IMR-90 (cell line): ENCODE data around the gene EPHA6. TPM values are rescaled to one million over a fixed set of nuclear protein-coding genes. Genes with fewer than 3 reads are reported as not detected.

ENCODE experiments used
- ATAC-seq: fragments of 200-7000 bp; cut with Tn5 transposase; 2 replicates; pipeline ENCODE4 v1.9.1; 2020; ENCODE audit warnings: low read depth, mild to moderate bottlenecking, moderate library complexity
- BruUV-seq: library from RNA; stranded (reverse); fragments of 400-500 nt; replicated peaks from 2 replicates; lab custom pipeline; 2021; lab: Mats Ljungman, UMichigan
- CTCF ChIA-PET: fragments of 300-600 bp; formaldehyde crosslinking; extraction: SDS; loops from one replicate; lab custom pipeline; 2021; ENCODE audit warnings: antibody characterized with exemption; lab: Yijun Ruan, JAX
- POLR2A ChIA-PET: fragments of 300-600 bp; sonication (Branson Sonifier 250); formaldehyde crosslinking; loops from one replicate; lab custom pipeline; 2022; ENCODE audit warnings: antibody characterized with exemption; ENCODE audit not compliant: unreplicated experiment; lab: Charles Lee
- DNase-seq: peaks from one replicate; pipeline ENCODE4 v3.0.0; 2013
- H2AFZ ChIP-seq: replicated peaks from 2 replicates; pipeline ENCODE3; 2013; ENCODE audit warnings: low read length, mild to moderate bottlenecking; ENCODE audit not compliant: poor library complexity
- H2AK5ac ChIP-seq: 2 replicates; pipeline ENCODE4 v1.6.1; 2013; ENCODE audit warnings: low read depth, low read length, inconsistent platforms
- H2AK9ac ChIP-seq: replicated peaks from 2 replicates; pipeline ENCODE3; 2013; ENCODE audit warnings: mild to moderate bottlenecking, low read depth, low read length, moderate library complexity; ENCODE audit not compliant: poor library complexity
- H2BK120ac ChIP-seq: 2 replicates; pipeline ENCODE4 v1.6.1; 2013; ENCODE audit warnings: low read depth, low read length, inconsistent platforms
- H2BK15ac ChIP-seq: 3 replicates; pipeline ENCODE4 v1.6.1; 2013; ENCODE audit warnings: low read depth, low read length, inconsistent platforms
- H2BK20ac ChIP-seq: 2 replicates; pipeline ENCODE4 v1.6.1; 2013; ENCODE audit warnings: low read depth, mild to moderate bottlenecking, inconsistent platforms, low read length, moderate library complexity
- H2BK5ac ChIP-seq: 2 replicates; pipeline ENCODE4 v1.6.1; 2013; ENCODE audit warnings: mild to moderate bottlenecking, low read depth, low read length, inconsistent platforms; ENCODE audit not compliant: poor library complexity, severe bottlenecking
- H3K14ac ChIP-seq: replicated peaks from 2 replicates; pipeline ENCODE4 v1.6.1; 2013; ENCODE audit warnings: low read depth, low read length, inconsistent platforms
- H3K18ac ChIP-seq: 2 replicates; pipeline ENCODE4 v1.6.1; 2013; ENCODE audit warnings: low read depth, low read length, control low read depth
- H3K23ac ChIP-seq: 2 replicates; pipeline ENCODE4 v1.6.1; 2013; ENCODE audit warnings: low read depth, low read length, inconsistent platforms
- H3K27ac ChIP-seq: 2 replicates; pipeline ENCODE4 v1.5.1; 2013; ENCODE audit warnings: mild to moderate bottlenecking, control low read depth, low read length; ENCODE audit not compliant: insufficient read depth
- H3K27me3 ChIP-seq: 2 replicates; pipeline ENCODE4 v1.6.1; 2013; ENCODE audit warnings: low read length; ENCODE audit not compliant: control insufficient read depth, insufficient read depth
- H3K36me3 ChIP-seq: 2 replicates; pipeline ENCODE4 v1.6.1; 2013; ENCODE audit warnings: low read length, mixed read lengths; ENCODE audit not compliant: control insufficient read depth, insufficient read depth
- H3K4ac ChIP-seq: 2 replicates; pipeline ENCODE4 v1.6.1; 2013; ENCODE audit warnings: low read depth, low read length, inconsistent platforms
- H3K4me1 ChIP-seq: 2 replicates; pipeline ENCODE4 v1.6.1; 2013; ENCODE audit warnings: low read length, mixed read lengths; ENCODE audit not compliant: control insufficient read depth, insufficient read depth
- H3K4me2 ChIP-seq: 2 replicates; pipeline ENCODE4 v1.6.1; 2013; ENCODE audit warnings: low read depth, mild to moderate bottlenecking, control low read depth, low read length, moderate library complexity
- H3K4me3 ChIP-seq: 2 replicates; pipeline ENCODE4 v1.5.1; 2013; ENCODE audit warnings: low read depth, mild to moderate bottlenecking, control low read depth, low read length, moderate library complexity; ENCODE audit not compliant: insufficient read depth
- H3K56ac ChIP-seq: 2 replicates; pipeline ENCODE4 v1.6.1; 2013; ENCODE audit warnings: low read length, inconsistent platforms; ENCODE audit not compliant: insufficient read depth; ENCODE audit errors: extremely low read depth
- H3K79me1 ChIP-seq, 2 experiments: 2 replicates each; pipeline ENCODE4 v1.6.1; 2013; ENCODE audit warnings: low read length in 2 of 2, inconsistent platforms in 1 of 2, low read depth in 1 of 2
- H3K9ac ChIP-seq: 2 replicates; pipeline ENCODE4 v1.6.1; 2013; ENCODE audit warnings: low read depth, low read length, control low read depth
- H3K9me1 ChIP-seq: 2 replicates; pipeline ENCODE4 v1.6.1; 2013; ENCODE audit warnings: low read length, inconsistent platforms; ENCODE audit not compliant: insufficient read depth
- H3K9me3 ChIP-seq: 2 replicates; pipeline ENCODE4 v1.6.1; 2013; ENCODE audit warnings: low read length; ENCODE audit not compliant: control insufficient read depth, insufficient read depth
- H4K20me1 ChIP-seq: 2 replicates; pipeline ENCODE4 v1.6.1; 2013; ENCODE audit warnings: low read length, inconsistent platforms; ENCODE audit not compliant: insufficient read depth
- H4K5ac ChIP-seq: 2 replicates; pipeline ENCODE4 v1.6.1; 2013; ENCODE audit warnings: mild to moderate bottlenecking, low read depth, low read length, control low read depth
- H4K8ac ChIP-seq, 2 experiments: 2 replicates each; pipeline ENCODE4 v1.6.1; 2013; ENCODE audit warnings: low read depth in 2 of 2, low read length in 2 of 2, control low read depth in 1 of 2, inconsistent platforms in 1 of 2
- H4K91ac ChIP-seq: 2 replicates; pipeline ENCODE4 v1.6.1; 2013; ENCODE audit warnings: low read depth, low read length, inconsistent platforms; ENCODE audit not compliant: insufficient read depth
- NFE2L2 ChIP-seq: fragments of 150-350 bp; IDR thresholded peaks from 2 replicates; pipeline ENCODE4 v1.6.1; 2016; ENCODE audit warnings: low read depth, mild to moderate bottlenecking, low read length
- WGBS, 2 experiments: methylation state at CpG; one replicate each; pipeline versions ENCODE4 v1.1.5 to v1.1.7; 2013; ENCODE audit warnings: missing lambda C conversion rate in 2 of 2; ENCODE audit not compliant: insufficient read length in 1 of 2; ENCODE audit errors: extremely low coverage in 2 of 2; 5-methylcytosine and 5-hydroxymethylcytosine counted together
- dilution Hi-C: fragments of 300-500 bp; cut with HindIII; formaldehyde crosslinking; loops from one replicate; pipeline ENCODE4 v1.14.3; 2018; ENCODE audit warnings: low sequenced_read_pairs; ENCODE audit not compliant: unreplicated experiment
- in situ Hi-C: fragments of 300-500 bp; cut with MboI; formaldehyde crosslinking; loops from 3 replicates; pipeline ENCODE4 v1.14.3; 2019; ENCODE audit warnings: low sequenced_read_pairs, inconsistent platforms, mixed read lengths
- intact Hi-C: fragments of 100-400 bp; cut with micrococcal nuclease; formaldehyde crosslinking; loops from 2 replicates; pipeline ENCODE4 v1.10.0; 2022
- polyA plus RNA-seq, 3 experiments: library from polyadenylated mRNA; depleted of rRNA; stranded (reverse); fragments of >200 nt; gene quantifications; 2 replicates each; pipeline ENCODE4 v1.2.3, GENCODE V29; 2012; ENCODE audit warnings: low replicate concordance in 1 of 3
- total RNA-seq: library from RNA; depleted of rRNA; stranded (reverse); fragments of >200 nt; gene quantifications from 2 replicates; pipeline ENCODE4 v1.2.3, GENCODE V29; 2012

The EPHA6 gene
- total and polyA plus RNA-seq, 2 of the 4 experiments (the other 2 are of a cell fraction) = not detected

GRCh38 chr3:97510795-97511194, 696.4 kb downstream of the EPHA6 start:
- DNase-seq (no peak), ATAC-seq (no peak)
- ChIA-PET CTCF (no interaction called here), POLR2A (no interaction called here)
- Histone ChIP-seq H4K8ac (no peak overlapping the region), H3K4me3 (no peak overlapping the region), H3K9ac (no peak overlapping the region), H2BK5ac (no peak overlapping the region), H3K4ac (no peak overlapping the region), H2AK5ac (no peak overlapping the region), H4K5ac (no peak overlapping the region), H3K4me2 (no peak overlapping the region), H2AK9ac (no peak overlapping the region), H4K20me1 (no peaks in the 10 kb centered on the region), H3K9me3 (0 out of 2 replicates have a peak, but pooled peaks cover 4% of the 10 kb centered on the region), H3K18ac (no peak overlapping the region), H3K23ac (no peak overlapping the region), H2AFZ (no peak overlapping the region), H2BK120ac (no peak overlapping the region), H3K27me3 (no peaks in the 10 kb centered on the region), H3K56ac (no peak overlapping the region), H3K9me1 (no peaks in the 10 kb centered on the region), H3K27ac (no peak overlapping the region), H4K91ac (no peak overlapping the region), H3K4me1 (no peaks in the 10 kb centered on the region), H2BK20ac (no peak overlapping the region), H2BK15ac (no peak overlapping the region), H3K14ac (no peak overlapping the region), H3K79me1 (no peaks in the 10 kb centered on the region), H3K36me3 (no peaks in the 10 kb centered on the region)
- no TSS peak for BruUV-seq
- TF ChIP-seq NFE2L2 = no peak
- in situ Hi-C loops (no loop called here), dilution Hi-C loops (no loop called here), intact Hi-C loops (no loop called here)
- no CpG with 5 or more reads among the region's 4 CpGs for WGBS, 2 experiments
